GM18868 (cell line): ENCODE data around the gene UAP1L1.

Source experiments
- ATAC-seq: cut with Tn5 transposase; IDR thresholded peaks from one replicate; pipeline ENCODE4 v1.9.1; 2021; ENCODE audit warnings: mild to moderate bottlenecking, moderate library complexity; ENCODE audit not compliant: unreplicated experiment

The UAP1L1 gene

GRCh38 chr9:137089232-137089947 lies 12.1 kb downstream of the UAP1L1 start:
- ATAC-seq: no peak

- peak; percentile 88 for ATAC-seq
These were observed 18.6 kb downstream of the UAP1L1 start for GRCh38 chr9:137095664-137096517.

GRCh38 chr9:137096785-137097546 lies 19.6 kb downstream of the UAP1L1 start:
- ATAC-seq: no peak

GRCh38 chr9:137097761-137098462 lies 20.6 kb downstream of the UAP1L1 start:
- no peak for ATAC-seq

GRCh38 chr9:137099231-137099630 lies 21.9 kb downstream of the UAP1L1 start:
- ATAC-seq: no peak

- no peak for ATAC-seq
These were observed 26.1 kb downstream of the UAP1L1 start for GRCh38 chr9:137103206-137103999.

GRCh38 chr9:137105814-137106661 lies 28.7 kb downstream of the UAP1L1 start:
- no peak for ATAC-seq

- no peak for ATAC-seq
These were observed 29.4 kb downstream of the UAP1L1 start for GRCh38 chr9:137106662-137107250.

GRCh38 chr9:137107312-137107921 lies 30.1 kb downstream of the UAP1L1 start:
- ATAC-seq: no peak

GRCh38 chr9:137107982-137108381 lies 30.7 kb downstream of the UAP1L1 start:
- no peak for ATAC-seq

GRCh38 chr9:137108608-137109249 lies 31.4 kb downstream of the UAP1L1 start:
- no peak for ATAC-seq

GRCh38 chr9:137109250-137110146 lies 32.2 kb downstream of the UAP1L1 start:
- no peak for ATAC-seq

- ATAC-seq: no peak
These were observed 33.0 kb downstream of the UAP1L1 start for GRCh38 chr9:137110147-137110910.

GRCh38 chr9:137110911-137111787 lies 33.8 kb downstream of the UAP1L1 start:
- no peak for ATAC-seq
